Muscle layer of colon (tissue), 2 donors: ENCODE data around the gene MAPK4.

Experiments
- H3K27ac ChIP-seq: one replicate; pipeline ENCODE4 v1.7.0; 2013; ENCODE audit warnings: low read depth, mild to moderate bottlenecking, low read length, moderate library complexity
- H3K27me3 ChIP-seq, 2 donors: one replicate each; pipeline ENCODE4 v1.7.0; 2013; ENCODE audit warnings: low read length in 2 of 2, mild to moderate bottlenecking in 2 of 2; ENCODE audit not compliant: insufficient read depth in 2 of 2, control insufficient read depth in 1 of 2
- H3K36me3 ChIP-seq: one replicate; pipeline ENCODE4 v1.7.0; 2013; ENCODE audit warnings: mild to moderate bottlenecking, low read length; ENCODE audit not compliant: insufficient read depth
- H3K4me1 ChIP-seq: one replicate; pipeline ENCODE4 v1.7.0; 2013; ENCODE audit warnings: mild to moderate bottlenecking, low read length; ENCODE audit not compliant: insufficient read depth
- H3K4me3 ChIP-seq, 2 donors: one replicate each; pipeline ENCODE4 v1.7.0; 2013; ENCODE audit warnings: low read length in 2 of 2, low read depth in 1 of 2, mild to moderate bottlenecking in 1 of 2, moderate library complexity in 1 of 2
- H3K9ac ChIP-seq: one replicate; pipeline ENCODE4 v1.7.0; 2013; ENCODE audit warnings: low read length
- H3K9me3 ChIP-seq: one replicate; pipeline ENCODE4 v1.7.0; 2013; ENCODE audit warnings: mild to moderate bottlenecking, low read length
- donor health status: abdominal sarcoma.
- donor health status: Adenocarcinoma of cecum.

The MAPK4 gene

GRCh38 chr18:50715919-50716318, 156.0 kb downstream of the MAPK4 start:
- Histone ChIP-seq H3K27me3 (no peaks in the 10 kb centered on the region), H3K4me3 (no peak overlapping the region), H3K27ac (no peak overlapping the region), H3K4me1 (no peaks in the 10 kb centered on the region), H3K9ac (no peak overlapping the region), H3K36me3 (no peaks in the 10 kb centered on the region), H3K9me3 (no peaks in the 10 kb centered on the region)

- no peaks in the 10 kb centered on the region for H3K36me3 ChIP-seq
- no peaks in the 10 kb centered on the region for H3K4me1 ChIP-seq
- no peak overlapping the region for H3K9ac ChIP-seq
- H3K27me3 ChIP-seq: no peaks in the 10 kb centered on the region
- no peak overlapping the region for H3K4me3 ChIP-seq
- H3K9me3 ChIP-seq: no peaks in the 10 kb centered on the region
- H3K27ac ChIP-seq: no peak overlapping the region
These were observed 157.0 kb downstream of the MAPK4 start for GRCh38 chr18:50716902-50717301.

GRCh38 chr18:50717563-50717962, 157.7 kb downstream of the MAPK4 start:
- no peak overlapping the region for H3K27ac ChIP-seq
- no peaks in the 10 kb centered on the region for H3K27me3 ChIP-seq
- H3K4me1 ChIP-seq: no peaks in the 10 kb centered on the region
- H3K4me3 ChIP-seq: no peak overlapping the region
- no peaks in the 10 kb centered on the region for H3K36me3 ChIP-seq
- H3K9me3 ChIP-seq: no peaks in the 10 kb centered on the region
- no peak overlapping the region for H3K9ac ChIP-seq

GRCh38 chr18:50719471-50720324, 159.8 kb downstream of the MAPK4 start:
- Histone ChIP-seq H3K4me1 (no peaks in the 10 kb centered on the region), H3K9ac (no peak overlapping the region), H3K36me3 (no peaks in the 10 kb centered on the region), H3K27ac (no peak overlapping the region), H3K27me3 (no peaks in the 10 kb centered on the region), H3K4me3 (no peak overlapping the region), H3K9me3 (no peaks in the 10 kb centered on the region)

GRCh38 chr18:50720325-50720674, 160.4 kb downstream of the MAPK4 start:
- no peaks in the 10 kb centered on the region for H3K27me3 ChIP-seq
- no peak overlapping the region for H3K4me3 ChIP-seq
- no peak overlapping the region for H3K27ac ChIP-seq
- no peaks in the 10 kb centered on the region for H3K9me3 ChIP-seq
- no peak overlapping the region for H3K9ac ChIP-seq
- H3K36me3 ChIP-seq: no peaks in the 10 kb centered on the region
- H3K4me1 ChIP-seq: no peaks in the 10 kb centered on the region

GRCh38 chr18:50721006-50721405, 161.1 kb downstream of the MAPK4 start:
- Histone ChIP-seq H3K36me3 (no peaks in the 10 kb centered on the region), H3K9me3 (no peaks in the 10 kb centered on the region), H3K9ac (no peak overlapping the region), H3K4me1 (no peaks in the 10 kb centered on the region), H3K27me3 (no peaks in the 10 kb centered on the region), H3K4me3 (no peak overlapping the region), H3K27ac (no peak overlapping the region)

GRCh38 chr18:50721451-50722120, 161.7 kb downstream of the MAPK4 start:
- H3K27ac ChIP-seq: no peak overlapping the region
- no peak overlapping the region for H3K4me3 ChIP-seq
- H3K36me3 ChIP-seq: no peaks in the 10 kb centered on the region

GRCh38 chr18:50722311-50722710, 162.4 kb downstream of the MAPK4 start:
- H3K36me3 ChIP-seq: no peaks in the 10 kb centered on the region
- H3K4me1 ChIP-seq: no peaks in the 10 kb centered on the region

More at GRCh38 chr18:50721451-50722120, 161.7 kb downstream of the MAPK4 start:
- no peak overlapping the region for H3K9ac ChIP-seq
- no peaks in the 10 kb centered on the region for H3K4me1 ChIP-seq
- no peaks in the 10 kb centered on the region for H3K9me3 ChIP-seq
- H3K27me3 ChIP-seq: no peaks in the 10 kb centered on the region

GRCh38 chr18:50724751-50725151, 164.9 kb downstream of the MAPK4 start:
- Histone ChIP-seq H3K36me3 (peaks cover 5% of the 10 kb centered on the region), H3K9ac (no peak overlapping the region), H3K4me1 (no peaks in the 10 kb centered on the region), H3K4me3 (no peak overlapping the region), H3K9me3 (no peaks in the 10 kb centered on the region), H3K27ac (no peak overlapping the region), H3K27me3 (no peaks in the 10 kb centered on the region)

More at GRCh38 chr18:50722311-50722710, 162.4 kb downstream of the MAPK4 start:
- H3K9me3 ChIP-seq: no peaks in the 10 kb centered on the region
- no peak overlapping the region for H3K4me3 ChIP-seq
- no peaks in the 10 kb centered on the region for H3K27me3 ChIP-seq
- H3K9ac ChIP-seq: no peak overlapping the region
- no peak overlapping the region for H3K27ac ChIP-seq

GRCh38 chr18:50726960-50727589, 167.2 kb downstream of the MAPK4 start:
- Histone ChIP-seq H3K27me3 (no peaks in the 10 kb centered on the region), H3K9me3 (no peaks in the 10 kb centered on the region), H3K9ac (no peak overlapping the region), H3K36me3 (peaks cover 5% of the 10 kb centered on the region), H3K27ac (no peak overlapping the region), H3K4me3 (no peak overlapping the region), H3K4me1 (no peaks in the 10 kb centered on the region)

GRCh38 chr18:50727721-50728471, 168.0 kb downstream of the MAPK4 start:
- Histone ChIP-seq H3K9ac (no peak overlapping the region), H3K4me3 (no peak overlapping the region), H3K27me3 (no peaks in the 10 kb centered on the region), H3K36me3 (peaks cover 5% of the 10 kb centered on the region), H3K9me3 (no peaks in the 10 kb centered on the region), H3K27ac (no peak overlapping the region), H3K4me1 (no peaks in the 10 kb centered on the region)
